ENCODE data around the gene COL4A2. TPM values are rescaled to one million over a fixed set of nuclear protein-coding genes. Genes with fewer than 3 reads are reported as not detected.

Gene COL4A2
- total RNA-seq, 1 donor from 2014 or later: 60.9 TPM

DNA sequence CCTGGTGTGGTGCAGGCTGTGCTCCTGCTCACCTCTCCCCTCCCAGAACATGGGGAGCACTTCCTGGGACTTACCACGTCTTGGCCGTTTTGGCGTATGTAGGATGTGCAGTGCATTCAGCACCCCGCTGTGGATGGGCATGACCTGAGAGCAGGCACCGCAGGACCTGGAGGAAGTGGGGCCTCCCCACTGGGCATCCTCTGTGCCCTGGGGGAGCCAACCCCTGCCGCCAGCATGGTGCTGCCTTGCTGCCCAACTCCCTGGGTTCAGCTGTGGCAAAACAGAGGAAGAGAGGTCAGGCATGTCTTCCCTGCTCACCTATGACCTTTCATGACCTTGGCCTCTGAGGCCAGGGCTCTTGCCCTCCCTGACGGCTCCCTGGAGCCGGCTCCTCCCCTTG, 150.9 kb downstream of the COL4A2 start:
- DNase-seq: no peak
- Mint-ChIP-seq H3K36me3 (ENCODE audit: unreplicated experiment) (peaks cover 4% of the 10 kb centered on the region), H3K4me3 (ENCODE audit: unreplicated experiment) (no peak overlapping the region), H3K4me1 (ENCODE audit: low read depth, unreplicated experiment) (peaks cover 8% of the 10 kb centered on the region), H3K27ac (ENCODE audit: unreplicated experiment) (no peak overlapping the region), H3K27me3 (ENCODE audit: unreplicated experiment) (peaks cover 9% of the 10 kb centered on the region), H3K9me3 (ENCODE audit: unreplicated experiment) (no peaks in the 10 kb centered on the region)
- TF ChIP-seq, protein P1, sequence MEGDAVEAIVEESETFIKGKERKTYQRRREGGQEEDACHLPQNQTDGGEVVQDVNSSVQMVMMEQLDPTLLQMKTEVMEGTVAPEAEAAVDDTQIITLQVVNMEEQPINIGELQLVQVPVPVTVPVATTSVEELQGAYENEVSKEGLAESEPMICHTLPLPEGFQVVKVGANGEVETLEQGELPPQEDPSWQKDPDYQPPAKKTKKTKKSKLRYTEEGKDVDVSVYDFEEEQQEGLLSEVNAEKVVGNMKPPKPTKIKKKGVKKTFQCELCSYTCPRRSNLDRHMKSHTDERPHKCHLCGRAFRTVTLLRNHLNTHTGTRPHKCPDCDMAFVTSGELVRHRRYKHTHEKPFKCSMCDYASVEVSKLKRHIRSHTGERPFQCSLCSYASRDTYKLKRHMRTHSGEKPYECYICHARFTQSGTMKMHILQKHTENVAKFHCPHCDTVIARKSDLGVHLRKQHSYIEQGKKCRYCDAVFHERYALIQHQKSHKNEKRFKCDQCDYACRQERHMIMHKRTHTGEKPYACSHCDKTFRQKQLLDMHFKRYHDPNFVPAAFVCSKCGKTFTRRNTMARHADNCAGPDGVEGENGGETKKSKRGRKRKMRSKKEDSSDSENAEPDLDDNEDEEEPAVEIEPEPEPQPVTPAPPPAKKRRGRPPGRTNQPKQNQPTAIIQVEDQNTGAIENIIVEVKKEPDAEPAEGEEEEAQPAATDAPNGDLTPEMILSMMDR (IDR thresholded peaks at IDR 0.05; ENCODE audit: partially characterized antibody, unreplicated experiment): no peak

DNA sequence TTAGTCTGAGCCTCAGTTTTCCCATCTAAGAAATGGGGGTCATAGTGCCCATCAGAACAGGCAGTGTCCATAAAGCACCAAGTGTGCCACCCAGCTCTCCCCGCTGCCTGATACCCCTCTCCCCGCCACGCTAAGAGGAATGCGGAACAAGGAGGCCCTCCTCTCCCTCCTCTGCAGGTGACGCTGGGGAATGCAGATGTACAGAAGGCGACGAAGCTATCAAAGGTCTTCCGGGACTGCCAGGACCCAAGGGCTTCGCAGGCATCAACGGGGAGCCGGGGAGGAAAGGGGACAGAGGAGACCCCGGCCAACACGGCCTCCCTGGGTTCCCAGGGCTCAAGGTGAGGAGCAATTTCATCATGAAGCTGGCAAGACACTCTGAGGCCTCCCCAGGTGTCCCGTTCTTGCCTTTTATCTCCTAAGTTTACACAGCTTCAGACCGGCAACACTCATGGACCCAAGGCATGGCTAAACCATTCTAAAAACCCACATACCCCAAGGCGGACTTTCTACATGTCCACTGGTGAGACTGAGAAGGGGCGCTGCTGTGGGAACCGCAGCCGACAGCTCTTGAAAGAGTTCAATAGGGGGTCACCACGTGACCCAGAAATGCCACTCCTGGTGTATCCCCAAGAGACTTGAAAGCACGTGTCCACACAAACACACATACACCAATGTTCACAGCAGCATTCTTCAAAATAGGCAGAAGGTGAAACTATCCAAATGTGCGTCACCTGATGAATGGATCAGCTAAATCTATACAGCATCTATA, 151.7 kb downstream of the COL4A2 start:
- no peak overlapping the region for H3K27ac Mint-ChIP-seq (ENCODE audit: unreplicated experiment)
- peaks cover 9% of the 10 kb centered on the region for H3K4me1 Mint-ChIP-seq (ENCODE audit: low read depth, unreplicated experiment)
- H3K4me3 Mint-ChIP-seq (ENCODE audit: unreplicated experiment): no peak overlapping the region
- TF ChIP-seq, protein P1 (IDR thresholded peaks at IDR 0.05; ENCODE audit: partially characterized antibody, unreplicated experiment): no peak
- H3K36me3 Mint-ChIP-seq (ENCODE audit: unreplicated experiment): peaks cover 7% of the 10 kb centered on the region
- H3K9me3 Mint-ChIP-seq (ENCODE audit: unreplicated experiment): no peaks in the 10 kb centered on the region
- no peak for DNase-seq
- H3K27me3 Mint-ChIP-seq (ENCODE audit: unreplicated experiment): peaks cover 13% of the 10 kb centered on the region

DNA sequence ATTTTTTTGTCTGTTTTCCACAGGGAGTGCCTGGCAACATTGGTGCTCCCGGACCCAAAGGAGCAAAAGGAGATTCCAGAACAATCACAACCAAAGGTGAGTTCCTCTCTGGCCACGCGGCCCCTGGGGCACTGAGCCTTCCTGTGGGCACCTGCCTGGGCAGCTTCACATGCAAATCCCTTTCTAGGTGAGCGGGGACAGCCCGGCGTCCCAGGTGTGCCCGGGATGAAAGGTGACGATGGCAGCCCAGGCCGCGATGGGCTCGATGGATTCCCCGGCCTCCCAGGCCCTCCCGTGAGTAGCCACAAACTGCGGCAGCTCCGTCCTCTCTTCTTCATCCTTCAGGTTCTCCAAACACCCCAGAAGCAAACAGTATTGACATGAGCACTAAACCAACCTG, 155.0 kb downstream of the COL4A2 start:
- TF ChIP-seq, protein P1 (IDR thresholded peaks at IDR 0.05; ENCODE audit: partially characterized antibody, unreplicated experiment): no peak
- peaks cover 9% of the 10 kb centered on the region for H3K4me1 Mint-ChIP-seq (ENCODE audit: low read depth, unreplicated experiment)
- no peak overlapping the region for H3K27ac Mint-ChIP-seq (ENCODE audit: unreplicated experiment)
- no peak for DNase-seq
- H3K4me3 Mint-ChIP-seq (ENCODE audit: unreplicated experiment): no peak overlapping the region
- peaks cover 5% of the 10 kb centered on the region for H3K27me3 Mint-ChIP-seq (ENCODE audit: unreplicated experiment)
- H3K36me3 Mint-ChIP-seq (ENCODE audit: unreplicated experiment): peaks cover 7% of the 10 kb centered on the region
- H3K9me3 Mint-ChIP-seq (ENCODE audit: unreplicated experiment): no peaks in the 10 kb centered on the region

DNA sequence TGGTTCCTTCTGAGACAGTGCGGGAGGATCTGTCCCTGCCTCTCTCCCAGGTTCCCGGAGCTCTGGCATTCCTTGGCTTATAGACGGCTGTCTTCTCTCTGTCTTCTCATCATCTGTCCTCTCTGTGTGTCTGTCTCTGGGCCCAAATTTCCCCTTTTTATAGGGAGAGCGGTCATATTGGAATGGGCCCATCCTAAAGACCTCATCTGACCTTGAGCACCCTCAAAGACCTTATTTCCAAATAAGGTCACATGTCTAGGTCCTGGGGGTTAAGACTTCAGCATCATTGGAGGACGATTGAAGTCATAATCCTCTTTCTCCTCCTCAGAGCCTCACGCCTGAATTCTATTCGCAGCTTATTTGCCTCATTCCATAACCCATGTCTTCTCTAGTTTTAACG, 156.1 kb downstream of the COL4A2 start:
- no peaks in the 10 kb centered on the region for H3K9me3 Mint-ChIP-seq (ENCODE audit: unreplicated experiment)
- H3K27ac Mint-ChIP-seq (ENCODE audit: unreplicated experiment): no peak overlapping the region
- no peak for DNase-seq
- no peak overlapping the region for H3K4me3 Mint-ChIP-seq (ENCODE audit: unreplicated experiment)
- H3K36me3 Mint-ChIP-seq (ENCODE audit: unreplicated experiment): peaks cover 7% of the 10 kb centered on the region
- H3K27me3 Mint-ChIP-seq (ENCODE audit: unreplicated experiment): peaks cover 5% of the 10 kb centered on the region
- H3K4me1 Mint-ChIP-seq (ENCODE audit: low read depth, unreplicated experiment): peaks cover 8% of the 10 kb centered on the region
- TF ChIP-seq, protein P1 (IDR thresholded peaks at IDR 0.05; ENCODE audit: partially characterized antibody, unreplicated experiment): no peak

DNA sequence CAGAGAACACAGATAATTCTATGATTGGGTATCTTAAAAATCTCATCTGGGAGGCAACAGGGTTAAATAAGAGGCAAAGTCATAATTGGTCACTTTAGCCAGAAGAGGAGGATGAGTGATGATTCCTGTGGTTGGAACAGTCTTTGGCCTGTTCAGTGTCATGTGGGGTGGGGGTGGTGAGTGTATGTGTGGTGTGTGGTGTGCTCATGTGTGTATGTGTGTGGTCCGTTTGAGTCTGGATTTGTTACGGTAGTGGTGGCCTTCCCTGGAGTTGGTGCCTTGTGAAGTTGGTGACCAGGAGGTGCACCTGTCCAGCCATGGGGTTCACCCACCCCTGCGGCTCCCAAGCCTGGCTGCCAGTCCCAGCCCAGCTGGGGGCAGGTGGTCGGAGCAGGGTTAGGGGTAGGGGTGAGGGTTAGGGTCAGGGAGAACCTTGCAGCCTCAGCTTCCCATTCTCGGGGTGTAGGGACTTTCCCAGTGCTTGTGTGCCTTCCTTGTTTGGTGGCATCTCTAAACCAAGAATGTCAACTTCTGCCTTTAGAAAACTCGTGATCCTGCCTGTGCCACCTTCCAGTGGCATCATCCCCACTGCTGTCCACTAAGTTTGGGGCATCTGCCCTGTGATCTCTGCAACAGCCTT, 156.9 kb downstream of the COL4A2 start:
- DNase-seq: no peak
- no peaks in the 10 kb centered on the region for H3K9me3 Mint-ChIP-seq (ENCODE audit: unreplicated experiment)
- no peak overlapping the region for H3K4me3 Mint-ChIP-seq (ENCODE audit: unreplicated experiment)
- H3K36me3 Mint-ChIP-seq (ENCODE audit: unreplicated experiment): peaks cover 7% of the 10 kb centered on the region
- H3K27me3 Mint-ChIP-seq (ENCODE audit: unreplicated experiment): peaks cover 5% of the 10 kb centered on the region
- H3K27ac Mint-ChIP-seq (ENCODE audit: unreplicated experiment): peak overlapping the region; percentile 44
- H3K4me1 Mint-ChIP-seq (ENCODE audit: low read depth, unreplicated experiment): peaks cover 8% of the 10 kb centered on the region
- TF ChIP-seq, protein P1 (IDR thresholded peaks at IDR 0.05; ENCODE audit: partially characterized antibody, unreplicated experiment): no peak
